Progenitor cell of endocrine pancreas (in vitro differentiated cells): ENCODE results near the gene L3MBTL3. TPM values are rescaled to one million over a fixed set of nuclear protein-coding genes. Genes with fewer than 3 reads are reported as not detected.

Experiments used
- DNase-seq: peaks from one replicate; pipeline ENCODE4 v3.0.0; 2021; ENCODE audit warnings: low spot score; ENCODE audit not compliant: unreplicated experiment
- H3K27ac Mint-ChIP-seq: 2 replicates; pipeline ENCODE4 v1.8.0; 2021; ENCODE audit warnings: mild to moderate bottlenecking, moderate library complexity, mixed read lengths
- H3K27me3 Mint-ChIP-seq: 2 replicates; pipeline ENCODE4 v1.8.0; 2021; ENCODE audit warnings: mixed read lengths
- H3K36me3 Mint-ChIP-seq: 2 replicates; pipeline ENCODE4 v1.8.0; 2022; ENCODE audit warnings: mixed read lengths; ENCODE audit not compliant: insufficient read depth
- H3K4me1 Mint-ChIP-seq: 2 replicates; pipeline ENCODE4 v1.8.0; 2021; ENCODE audit warnings: low read depth, mixed read lengths
- H3K4me3 Mint-ChIP-seq: 2 replicates; pipeline ENCODE4 v1.8.0; 2021; ENCODE audit warnings: low read depth, mild to moderate bottlenecking, moderate library complexity, mixed read lengths
- H3K9me3 Mint-ChIP-seq: 2 replicates; pipeline ENCODE4 v1.8.0; 2021; ENCODE audit warnings: low read depth, mixed read lengths
- total RNA-seq: library from RNA; stranded (reverse); gene quantifications from 2 replicates; pipeline ENCODE4 v1.2.1, GENCODE V29; 2021
- TF ChIP-seq, protein P1 (sequence below): fragments of 200-600 bp; sonication (generic); IDR thresholded peaks from one replicate; pipeline ENCODE4 v1.5.0; 2021; ENCODE audit warnings: antibody characterized with exemption, mild to moderate bottlenecking; ENCODE audit not compliant: unreplicated experiment

L3MBTL3 gene
- total RNA-seq, 1 donor from 2014 or later: 30.3 TPM

DNA sequence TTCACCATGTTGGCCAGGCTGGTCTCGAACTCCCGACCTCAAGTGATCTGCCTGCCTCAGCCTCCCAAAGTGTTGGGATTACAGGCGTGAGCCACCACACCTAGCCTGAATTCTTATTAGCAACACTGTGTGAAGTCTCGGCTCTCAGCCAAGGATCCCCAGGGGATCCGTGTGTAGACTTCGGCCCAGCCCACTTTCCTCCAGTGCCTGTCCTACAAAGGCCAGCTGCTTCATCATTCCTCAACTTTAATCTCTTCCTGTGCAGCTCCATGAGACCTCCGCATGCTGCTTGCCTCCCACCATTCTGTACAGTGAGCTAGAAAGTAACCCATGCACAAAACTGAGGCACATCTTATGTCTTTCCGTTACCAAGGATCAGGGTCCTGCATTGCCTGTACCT lies 132.5 kb downstream of the L3MBTL3 start:
- DNase-seq: no peak
- Mint-ChIP-seq H3K27me3 (peaks cover 3% of the 10 kb centered on the region), H3K4me1 (no peaks in the 10 kb centered on the region), H3K9me3 (no peaks in the 10 kb centered on the region), H3K4me3 (no peak overlapping the region), H3K36me3 (peaks cover 8% of the 10 kb centered on the region), H3K27ac (no peak overlapping the region)
- TF ChIP-seq, protein P1, sequence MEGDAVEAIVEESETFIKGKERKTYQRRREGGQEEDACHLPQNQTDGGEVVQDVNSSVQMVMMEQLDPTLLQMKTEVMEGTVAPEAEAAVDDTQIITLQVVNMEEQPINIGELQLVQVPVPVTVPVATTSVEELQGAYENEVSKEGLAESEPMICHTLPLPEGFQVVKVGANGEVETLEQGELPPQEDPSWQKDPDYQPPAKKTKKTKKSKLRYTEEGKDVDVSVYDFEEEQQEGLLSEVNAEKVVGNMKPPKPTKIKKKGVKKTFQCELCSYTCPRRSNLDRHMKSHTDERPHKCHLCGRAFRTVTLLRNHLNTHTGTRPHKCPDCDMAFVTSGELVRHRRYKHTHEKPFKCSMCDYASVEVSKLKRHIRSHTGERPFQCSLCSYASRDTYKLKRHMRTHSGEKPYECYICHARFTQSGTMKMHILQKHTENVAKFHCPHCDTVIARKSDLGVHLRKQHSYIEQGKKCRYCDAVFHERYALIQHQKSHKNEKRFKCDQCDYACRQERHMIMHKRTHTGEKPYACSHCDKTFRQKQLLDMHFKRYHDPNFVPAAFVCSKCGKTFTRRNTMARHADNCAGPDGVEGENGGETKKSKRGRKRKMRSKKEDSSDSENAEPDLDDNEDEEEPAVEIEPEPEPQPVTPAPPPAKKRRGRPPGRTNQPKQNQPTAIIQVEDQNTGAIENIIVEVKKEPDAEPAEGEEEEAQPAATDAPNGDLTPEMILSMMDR: no peak

DNA sequence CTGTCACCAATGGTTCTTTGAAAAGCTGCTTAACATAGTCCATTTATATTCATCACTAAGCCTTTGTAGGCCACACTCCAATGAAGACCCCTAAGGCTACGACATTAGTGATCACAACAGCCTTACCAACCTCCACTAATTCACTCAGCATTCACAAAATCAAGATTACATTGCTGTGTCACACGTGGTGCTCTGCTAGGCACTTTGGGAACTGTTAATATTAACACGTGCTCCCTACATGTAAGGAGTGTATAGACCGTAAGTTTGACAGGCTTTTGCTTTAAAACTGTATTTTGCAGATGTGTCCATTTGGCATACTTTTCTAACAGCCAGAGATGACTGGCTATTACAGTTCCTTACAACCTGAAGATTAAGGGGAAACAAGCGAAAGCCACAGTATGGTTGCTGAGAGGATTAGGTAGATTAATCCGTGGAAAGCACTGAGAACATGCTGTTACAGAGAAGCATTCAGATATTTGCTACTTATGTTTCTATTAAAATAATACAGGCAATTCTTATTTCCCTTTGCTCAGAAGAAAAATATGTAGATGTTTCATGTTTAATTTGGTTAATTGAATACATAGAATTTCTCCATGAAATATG lies 134.6 kb downstream of the L3MBTL3 start:
- no peaks in the 10 kb centered on the region for H3K4me1 Mint-ChIP-seq
- DNase-seq: no peak
- H3K4me3 Mint-ChIP-seq: no peak overlapping the region
- no peak overlapping the region for H3K27ac Mint-ChIP-seq
- peaks cover 3% of the 10 kb centered on the region for H3K27me3 Mint-ChIP-seq
- peaks cover under 1% of the 10 kb centered on the region for H3K9me3 Mint-ChIP-seq
- H3K36me3 Mint-ChIP-seq: peaks cover 7% of the 10 kb centered on the region
- TF ChIP-seq, protein P1: no peak

DNA sequence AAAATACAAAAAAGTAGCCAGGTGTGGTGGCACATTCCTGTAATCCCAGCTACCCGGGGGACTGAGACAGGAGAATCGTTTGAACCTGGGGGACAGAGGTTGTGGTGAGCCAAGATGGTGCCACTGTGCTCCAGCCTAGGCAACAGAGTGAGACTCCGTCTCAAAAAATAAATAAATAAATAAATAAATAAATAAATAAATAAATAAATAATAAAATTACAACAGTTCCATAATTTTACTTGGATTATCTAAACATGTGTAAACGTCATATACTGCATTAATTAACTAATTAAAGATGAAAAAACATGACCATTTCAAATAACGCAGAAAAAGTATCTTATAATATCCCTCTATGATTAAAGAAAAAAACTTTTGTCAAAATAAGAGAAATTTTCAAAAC lies 138.5 kb downstream of the L3MBTL3 start:
- peaks cover 3% of the 10 kb centered on the region for H3K9me3 Mint-ChIP-seq
- no peak overlapping the region for H3K27ac Mint-ChIP-seq
- no peak for DNase-seq
- no peaks in the 10 kb centered on the region for H3K27me3 Mint-ChIP-seq
- H3K4me1 Mint-ChIP-seq: no peaks in the 10 kb centered on the region
- TF ChIP-seq, protein P1: no peak
- H3K4me3 Mint-ChIP-seq: no peak overlapping the region
- no peaks in the 10 kb centered on the region for H3K36me3 Mint-ChIP-seq

- Mint-ChIP-seq H3K4me3 (no peak overlapping the region), H3K27me3 (no peaks in the 10 kb centered on the region), H3K4me1 (no peaks in the 10 kb centered on the region), H3K9me3 (peaks cover 3% of the 10 kb centered on the region), H3K27ac (no peak overlapping the region), H3K36me3 (no peaks in the 10 kb centered on the region)
- TF ChIP-seq, protein P1: no peak
- no peak for DNase-seq
These were observed 139.7 kb downstream of the L3MBTL3 start for GRCh38 chr6:130158056-130158455.

DNA sequence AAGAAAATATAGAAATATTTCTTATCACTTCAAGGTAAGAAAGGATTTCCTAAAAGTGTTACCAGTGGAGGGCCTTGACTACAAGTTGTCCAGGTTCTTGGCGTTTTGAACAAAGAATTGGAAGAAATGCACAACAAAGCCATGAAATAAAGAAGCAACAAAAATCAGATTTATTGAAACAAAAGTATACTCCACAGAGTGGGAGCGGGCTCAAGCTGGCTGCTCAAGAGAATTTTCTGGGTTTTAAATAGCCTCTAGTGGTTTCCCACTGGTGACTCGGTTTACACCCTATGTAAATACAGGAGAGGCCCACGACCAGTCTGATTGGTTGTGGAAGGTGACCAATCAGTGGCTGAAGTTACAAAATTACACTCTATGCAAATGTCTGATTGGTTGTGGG lies 140.2 kb downstream of the L3MBTL3 start:
- Mint-ChIP-seq H3K36me3 (no peaks in the 10 kb centered on the region), H3K4me1 (no peaks in the 10 kb centered on the region), H3K4me3 (no peak overlapping the region), H3K9me3 (peaks cover 3% of the 10 kb centered on the region), H3K27ac (no peak overlapping the region), H3K27me3 (no peaks in the 10 kb centered on the region)
- TF ChIP-seq, protein P1: no peak
- no peak for DNase-seq
